Measurements from ENCODE around the gene AHRR. TPM values are rescaled to one million over a fixed set of nuclear protein-coding genes. Genes with fewer than 3 reads are reported as not detected.

Gene AHRR
- total and polyA plus RNA-seq, 2 of the 4 experiments (the other 2 are of a cell fraction) = 15.6 to 37.1 TPM

DNA sequence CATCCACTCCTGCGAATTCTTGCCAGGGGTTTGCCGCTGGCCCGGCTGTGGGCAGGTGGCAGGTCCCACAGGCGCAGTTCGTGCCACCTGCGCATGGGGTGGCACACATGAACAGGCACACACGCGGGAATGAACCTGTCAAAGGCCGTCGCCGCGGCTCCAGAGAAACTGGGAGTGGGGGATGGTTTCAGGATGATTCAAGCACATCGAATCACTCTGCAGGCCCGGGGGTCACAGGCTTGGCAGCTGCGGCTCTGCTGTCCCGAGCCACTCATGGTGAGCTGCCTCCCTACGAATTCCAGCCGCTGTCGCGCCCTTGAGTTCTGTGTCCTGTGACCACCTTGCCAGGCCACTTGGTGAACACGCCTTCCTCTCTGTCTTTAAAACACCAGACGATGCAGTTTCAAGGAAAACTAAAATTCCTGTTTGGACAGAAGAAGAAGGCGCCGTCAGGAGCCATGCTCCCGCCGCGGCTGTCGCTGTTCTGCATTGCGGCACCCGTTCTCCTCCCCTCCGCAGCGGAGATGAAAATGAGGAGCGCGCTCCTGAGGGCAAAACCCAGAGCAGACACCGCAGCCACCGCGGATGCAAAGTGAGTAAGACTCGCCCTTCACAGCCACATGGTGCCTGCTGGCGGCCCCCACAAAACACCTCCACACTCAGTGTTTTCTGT, 106.0 kb downstream of the AHRR start:
- ATAC-seq (ENCODE audit: low read depth) (no peak), DNase-seq (no peak)
- Histone ChIP-seq H3K23ac (ENCODE audit: low read depth, low read length) (no peak overlapping the region), H3K9me3 (ENCODE audit: control insufficient read depth, insufficient read depth, low read length) (no peaks in the 10 kb centered on the region), H3K18ac (ENCODE audit: low read depth, low read length) (no peak overlapping the region), H2AK9ac (replicated peaks; ENCODE audit: low read depth, low read length, poor library complexity) (no peak overlapping the region), H4K8ac (ENCODE audit: low read depth in 2 of 2, low read length in 2 of 2) (no peak overlapping the region), H4K5ac (ENCODE audit: low read depth, low read length) (no peak overlapping the region), H3K14ac (replicated peaks; ENCODE audit: low read depth, low read length) (no peak overlapping the region), H3K27me3 (ENCODE audit: control insufficient read depth, insufficient read depth, low read length) (no peaks in the 10 kb centered on the region), H3K4me1 (ENCODE audit: control insufficient read depth, insufficient read depth, low read length) (peaks cover 10% of the 10 kb centered on the region), H3K4me2 (ENCODE audit: low read depth, low read length) (no peak overlapping the region), H2AK5ac (ENCODE audit: low read depth, low read length) (no peak overlapping the region), H3K9me1 (ENCODE audit: insufficient read depth, low read length) (peaks cover 9% of the 10 kb centered on the region; the same call in 1 of the 2 replicates), H2BK20ac (ENCODE audit: low read depth, low read length) (no peak overlapping the region), H3K56ac (ENCODE audit: extremely low read depth, insufficient read depth, low read length) (no peak overlapping the region), H3K4me3 (ENCODE audit: insufficient read depth, low read depth, low read length) (no peak overlapping the region), H2BK120ac (ENCODE audit: low read depth, low read length) (no peak overlapping the region), H3K9ac (ENCODE audit: low read depth, low read length) (no peak overlapping the region), H3K4ac (ENCODE audit: low read depth, low read length) (no peak overlapping the region), H2BK15ac (ENCODE audit: low read depth, low read length) (no peak overlapping the region), H2BK5ac (ENCODE audit: low read depth, low read length, poor library complexity, severe bottlenecking) (no peak overlapping the region), H3K36me3 (ENCODE audit: control insufficient read depth, insufficient read depth, low read length) (peaks cover 66% of the 10 kb centered on the region), H4K91ac (ENCODE audit: insufficient read depth, low read depth, low read length) (no peak overlapping the region), H3K79me1 (ENCODE audit: low read depth in 1 of 2, low read length in 2 of 2) (peaks cover 4 to 56% of the 10 kb centered on the region in 2 experiments), H3K27ac (ENCODE audit: insufficient read depth, low read length) (no peak overlapping the region), H4K20me1 (ENCODE audit: insufficient read depth, low read length) (no peaks in the 10 kb centered on the region), H2AFZ (replicated peaks; ENCODE audit: low read length, poor library complexity) (no peak overlapping the region)
- TF ChIP-seq CEBPB (IDR thresholded peaks at IDR 0.05; ENCODE audit: low read depth, low read length) = no peak
- no peak for TF ChIP-seq CHD1 (IDR thresholded peaks at IDR 0.05; ENCODE audit: low read depth, low read length)
- no peak for TF ChIP-seq MXI1 (IDR thresholded peaks at IDR 0.05; ENCODE audit: borderline replicate concordance, low read depth, low read length)
- no peak for TF ChIP-seq BHLHE40 (IDR thresholded peaks at IDR 0.05; ENCODE audit: low read depth, low read length)
- TF ChIP-seq ELK1 (IDR thresholded peaks at IDR 0.05; ENCODE audit: borderline replicate concordance, low read depth, low read length) = no peak
- TF ChIP-seq MAFK (IDR thresholded peaks at IDR 0.05; ENCODE audit: low read depth, low read length) = no peak
- intact Hi-C loops (cut with micrococcal nuclease) (no loop called here), in situ Hi-C loops (cut with MboI; ENCODE audit: low sequenced_read_pairs) (no loop called here), dilution Hi-C loops (cut with HindIII; ENCODE audit: low sequenced_read_pairs, unreplicated experiment) (no loop called here)
- 94% methylated on average over 32 of the region's 39 CpGs; no CpG with 5 or more reads in 1 of the 2 experiments for WGBS, 2 experiments (ENCODE audit: extremely low coverage in 2 of 2, insufficient read length in 1 of 2)
- BruUV-seq (replicated peaks) = no TSS peak
- ChIA-PET CTCF (no interaction called here), POLR2A (ENCODE audit: unreplicated experiment) (no interaction called here)
